Pancreas (tissue), 10 donors: Measurements from ENCODE around the gene CLEC4G. TPM values are rescaled to one million over a fixed set of nuclear protein-coding genes. Genes with fewer than 3 reads are reported as not detected.
A peak's percentile ranks its signal among the peaks of the same experiment; 100 is the strongest.

Source experiments
- ATAC-seq, 4 donors: fragments of 200-7000 bp; cut with Tn5 transposase; one replicate each; pipeline versions ENCODE4 v1.8.0 to v1.9.1; 2020; ENCODE audit warnings: mild to moderate bottlenecking in 4 of 4, moderate library complexity in 4 of 4
- DNase-seq, 6 donors: peaks; one replicate each; pipeline ENCODE4 v3.0.0-alpha.2; 2020
- FAIRE-seq: peaks from 2 replicates; lab custom pipeline; 2012; peaks lifted over from hg19 to GRCh38; lab: Jason Lieb, UNC
- H3K27ac ChIP-seq, 4 donors: fragments of 200-600 bp; sonication (generic); 1 replicate in 3 of 4; 2 replicates in 1 of 4; pipeline versions ENCODE4 v1.5.0 to v1.8.0; 2020
- H3K27me3 ChIP-seq, 4 donors: fragments of 200-600 bp; one replicate each; pipeline ENCODE4 v1.8.0; 2021
- H3K36me3 ChIP-seq, 3 donors: fragments of 200-600 bp; sonication (generic) in 1 of 3; one replicate each; pipeline versions ENCODE4 v1.5.0 to v1.8.0; 2020 to 2021
- H3K4me1 ChIP-seq, 3 donors: fragments of 200-600 bp; one replicate each; pipeline ENCODE4 v1.8.0; 2021
- H3K4me3 ChIP-seq, 4 donors: fragments of 200-600 bp; sonication (generic) in 2 of 4; one replicate each; pipeline versions ENCODE4 v1.5.0 to v1.8.0; 2020 to 2021
- H3K9me3 ChIP-seq, 4 donors: fragments of 200-600 bp; one replicate each; pipeline ENCODE4 v1.8.0; 2021
- CTCF ChIP-seq, 4 donors: fragments of 200-600 bp; sonication (generic) in 3 of 4; IDR thresholded peaks; one replicate each; pipeline versions ENCODE4 v1.5.0 to v1.8.0; 2021; ENCODE audit warnings: antibody characterized with exemption in 4 of 4
- WGBS, 2 donors: extraction: QIAGEN DNeasy Blood & Tissue Kit; methylation state at CpG; one replicate each; pipeline ENCODE4 v1.1.7; 2013; 5-methylcytosine and 5-hydroxymethylcytosine counted together
- intact Hi-C, 3 donors: fragments of 100-400 bp; cut with DNase I; formaldehyde crosslinking; loops; one replicate each; pipeline versions ENCODE4 v1.11.1 to v1.14.2; 2022
- polyA plus RNA-seq, 2 donors: library from polyadenylated mRNA; stranded (reverse); fragments of 200-250 nt; gene quantifications; one replicate each; pipeline ENCODE4 v1.2.3, GENCODE V29; 2013
- total RNA-seq, 6 donors: library from RNA; stranded (reverse); fragmentation: NEBNext Ultra II Directional in 4 of 6; extraction: Animal tissue kit (Norgen Biotek cat#: 25700) in 4 of 6; gene quantifications; one replicate each; pipeline versions ENCODE4 v1.2.1 to v1.2.4, GENCODE V29; 2021 to 2023
- donor health status: healthy with polysubstance abuse.
- donor health status: DM: no; HTN: no; CAD: no; lungs with moderate emphysema.
- donor health status: DM: no; HTN: no; CAD: no.
- donor health status: control.
- donor health status: control.
- donor health status: Bipolar disorder and iron deficiency.
- donor health status: DM: yes; HTN: yes; CAD: no.
- donor health status: DM: no; HTN: no; CAD: no.
- donor health status: DM: no; HTN: no; CAD: no.
- donor health status: DM: yes; HTN: yes; CAD: no.

CLEC4G gene
- total and polyA plus RNA-seq, 8 donors = 0.09 to 1.1 (median 0.68) TPM; not detected in 3

GRCh38 chr19:7701654-7702457 lies 30.1 kb downstream of the CLEC4G start, which contains the start of gene FCER2:
Gene FCER2 (minus strand): TSS chr19:7702131. CDS start chr19:7699760, 2,371 bp downstream.
- no peak within 1 kb of the TSS for H3K4me3 ChIP-seq
- no peak for FAIRE-seq
- H3K36me3 ChIP-seq = no peaks in the 10 kb centered on the region
- WGBS, 2 donors = 40 to 55% methylated on average over 20 of the region's 20 CpGs
- intact Hi-C loops = no loop called here
- H3K27ac ChIP-seq = no peak within 1 kb of the TSS
- DNase-seq = no peak
- ATAC-seq = peak in 1 of 4 donors; percentile 30
- H3K9me3 ChIP-seq = no peaks in the 10 kb centered on the region
- TF ChIP-seq CTCF (IDR thresholded peaks at IDR 0.05) = no peak
- H3K27me3 ChIP-seq = no peaks in the 10 kb centered on the region
- no peaks in the 10 kb centered on the region for H3K4me1 ChIP-seq

GRCh38 chr19:7701049-7701653 lies 30.8 kb downstream of the CLEC4G start:
- Histone ChIP-seq H3K27ac (no peak overlapping the region), H3K27me3 (no peaks in the 10 kb centered on the region), H3K4me3 (no peak overlapping the region), H3K36me3 (no peaks in the 10 kb centered on the region), H3K9me3 (no peaks in the 10 kb centered on the region), H3K4me1 (no peaks in the 10 kb centered on the region)
- no peak for FAIRE-seq
- WGBS, 2 donors = 76 to 87% methylated on average over 12 of the region's 12 CpGs
- no peak for TF ChIP-seq CTCF (IDR thresholded peaks at IDR 0.05)
- intact Hi-C loops = no loop called here
- ATAC-seq = no peak
- no peak for DNase-seq

GRCh38 chr19:7699417-7700401 lies 32.2 kb downstream of the CLEC4G start:
- no peak overlapping the region for H3K27ac ChIP-seq
- H3K36me3 ChIP-seq = no peaks in the 10 kb centered on the region
- DNase-seq (no peak), FAIRE-seq (no peak), ATAC-seq (no peak)
- H3K27me3 ChIP-seq = no peaks in the 10 kb centered on the region
- intact Hi-C loops = no loop called here
- no peak for TF ChIP-seq CTCF (IDR thresholded peaks at IDR 0.05)
- H3K4me1 ChIP-seq = no peaks in the 10 kb centered on the region
- H3K4me3 ChIP-seq = no peak overlapping the region
- no peaks in the 10 kb centered on the region for H3K9me3 ChIP-seq
- 47 to 54% methylated on average over 15 of the region's 15 CpGs for WGBS, 2 donors

GRCh38 chr19:7699003-7699402 lies 32.9 kb downstream of the CLEC4G start:
- Histone ChIP-seq H3K4me3 (no peak overlapping the region), H3K27ac (no peak overlapping the region), H3K4me1 (no peaks in the 10 kb centered on the region), H3K9me3 (no peaks in the 10 kb centered on the region), H3K36me3 (no peaks in the 10 kb centered on the region), H3K27me3 (no peaks in the 10 kb centered on the region)
- WGBS, 2 donors = 26 to 33% methylated on average over 2 of the region's 2 CpGs
- no peak for FAIRE-seq
- no peak for ATAC-seq
- TF ChIP-seq CTCF (IDR thresholded peaks at IDR 0.05) = no peak
- intact Hi-C loops = no loop called here
- DNase-seq = no peak
